GM12878 (cell line): Measurements from ENCODE around the gene ARF3. TPM values are rescaled to one million over a fixed set of nuclear protein-coding genes. Genes with fewer than 3 reads are reported as not detected.
A peak's percentile ranks its signal among the peaks of the same experiment; 100 is the strongest.

Source experiments
- ATAC-seq: fragments of 200-7000 bp; cut with Tn5 transposase; 3 replicates; pipeline ENCODE4 v1.9.1; 2020; ENCODE audit warnings: mild to moderate bottlenecking, moderate library complexity
- Bru-seq: library from RNA; stranded (reverse); fragments of 400-500 nt; gene quantifications from one replicate; lab custom pipeline; 2021; lab: Mats Ljungman, UMichigan
- BruChase-seq, 2 experiments: library from RNA; stranded (reverse); fragments of 400-500 nt; gene quantifications; one replicate each; lab custom pipeline; 2021; lab: Mats Ljungman, UMichigan
- BruUV-seq: library from RNA; stranded (reverse); fragments of 400-500 nt; replicated peaks from 2 replicates; lab custom pipeline; 2021; lab: Mats Ljungman, UMichigan
- CTCF ChIA-PET: fragments of 300-600 bp; sonication (Branson Sonifier 250); formaldehyde crosslinking; extraction: SDS; loops from one replicate; lab custom pipeline; 2021; ENCODE audit warnings: inconsistent platforms; lab: Yijun Ruan, JAX
- POLR2A ChIA-PET: fragments of 350-600 bp; formaldehyde crosslinking; extraction: SDS; loops from one replicate; lab custom pipeline; 2021; ENCODE audit warnings: inconsistent platforms; lab: Charles Lee
- RAD21 ChIA-PET: fragments of 300-600 bp; sonication (Branson Sonifier 250); formaldehyde crosslinking; loops from one replicate; lab custom pipeline; 2023; ENCODE audit warnings: antibody characterized with exemption; ENCODE audit not compliant: unreplicated experiment; lab: Charles Lee
- SMC1A ChIA-PET: fragments of 300-600 bp; sonication (Branson Sonifier 250); formaldehyde crosslinking; loops from one replicate; lab custom pipeline; 2023; ENCODE audit not compliant: unreplicated experiment, uncharacterized antibody; lab: Charles Lee
- DNase-seq: peaks from one replicate; pipeline ENCODE4 v3.0.0-alpha.2; 2011; ENCODE audit warnings: low read depth, low spot score
- FAIRE-seq: peaks from 3 replicates; lab custom pipeline; 2011; peaks lifted over from hg19 to GRCh38; lab: Jason Lieb, UNC
- H2AFZ ChIP-seq: 2 replicates; pipeline ENCODE4 v1.6.0; 2011; ENCODE audit warnings: low read depth, low read length, control low read depth; ENCODE audit not compliant: control insufficient read depth
- H3K27ac ChIP-seq: 2 replicates; pipeline ENCODE4 v1.5.1; 2011; ENCODE audit warnings: control low read depth; ENCODE audit not compliant: control insufficient read depth, insufficient read depth
- H3K27me3 ChIP-seq, 2 experiments: replicated peaks in 1 of 2; 2 replicates each; pipeline versions ENCODE4 v1.6.0 to v1.6.1; 2011; ENCODE audit warnings: low read length in 1 of 2; ENCODE audit not compliant: control insufficient read depth in 2 of 2, insufficient read depth in 2 of 2
- H3K36me3 ChIP-seq, 2 experiments: 2 replicates each; pipeline ENCODE4 v1.5.1; 2011; ENCODE audit warnings: low read length in 1 of 2; ENCODE audit not compliant: control insufficient read depth in 2 of 2, insufficient read depth in 2 of 2
- H3K4me1 ChIP-seq: 2 replicates; pipeline ENCODE4 v1.6.1; 2011; ENCODE audit warnings: mild to moderate bottlenecking, low read length, moderate library complexity, mixed read lengths; ENCODE audit not compliant: control insufficient read depth, insufficient read depth
- H3K4me2 ChIP-seq: 2 replicates; pipeline ENCODE4 v1.6.0; 2011; ENCODE audit warnings: control low read depth; ENCODE audit not compliant: control insufficient read depth, insufficient read depth
- H3K4me3 ChIP-seq: fragments of 200-600 bp; sonication (generic); 2 replicates; pipeline ENCODE4 v1.5.1; 2016
- H3K79me2 ChIP-seq: 2 replicates; pipeline ENCODE4 v1.6.0; 2011; ENCODE audit warnings: low read length; ENCODE audit not compliant: control insufficient read depth, insufficient read depth
- H3K9ac ChIP-seq: 2 replicates; pipeline ENCODE4 v1.8.0; 2011; ENCODE audit warnings: low read length, control low read depth, mixed read lengths; ENCODE audit not compliant: control insufficient read depth, insufficient read depth
- H3K9me3 ChIP-seq: replicated peaks from 3 replicates; pipeline ENCODE4 v1.5.1; 2011; ENCODE audit warnings: mild to moderate bottlenecking, low read length; ENCODE audit not compliant: control insufficient read depth, insufficient read depth
- H4K20me1 ChIP-seq: 2 replicates; pipeline ENCODE4 v1.6.0; 2011; ENCODE audit not compliant: control insufficient read depth, insufficient read depth
- BMI1 ChIP-seq: fragments of 450-650 bp; IDR thresholded peaks from 2 replicates; pipeline ENCODE4 v1.6.1; 2016; ENCODE audit warnings: mild to moderate bottlenecking, moderate library complexity, borderline replicate concordance
- CBX3 ChIP-seq: fragments of 200-600 bp; sonication (generic); IDR thresholded peaks from 2 replicates; pipeline ENCODE4 v1.6.1; 2016; ENCODE audit warnings: low read depth, borderline replicate concordance
- CEBPB ChIP-seq, 2 experiments: fragments of 150-350 bp in 1 of 2; IDR thresholded peaks; 2 replicates each; pipeline ENCODE4 v1.6.1; 2012 to 2014; ENCODE audit warnings: low read depth in 2 of 2, low read length in 2 of 2, borderline replicate concordance in 1 of 2, inconsistent platforms in 1 of 2
- CREB1 ChIP-seq: IDR thresholded peaks from 2 replicates; pipeline ENCODE4 v1.6.1; 2012; ENCODE audit warnings: low read depth, mild to moderate bottlenecking, inconsistent platforms
- E2F4 ChIP-seq: IDR thresholded peaks from 2 replicates; pipeline ENCODE4 v1.6.1; 2012; ENCODE audit warnings: low read depth, low read length, improper control_type of control experiment
- EP300 ChIP-seq, 2 experiments: fragments of 150-350 bp in 1 of 2; IDR thresholded peaks; 2 replicates each; pipeline ENCODE4 v1.6.1; 2011 to 2012; ENCODE audit warnings: low read depth in 2 of 2, low read length in 2 of 2, borderline replicate concordance in 1 of 2, improper control_type of control experiment in 1 of 2, inconsistent platforms in 1 of 2; ENCODE audit not compliant: control insufficient read depth in 1 of 2
- MYC ChIP-seq: IDR thresholded peaks from 2 replicates; pipeline ENCODE4 v1.6.1; 2011; ENCODE audit warnings: mild to moderate bottlenecking, low read length, moderate library complexity, inconsistent platforms; ENCODE audit not compliant: insufficient read depth, insufficient replicate concordance, insufficient read length, severe bottlenecking
- NRF1 ChIP-seq: conservative IDR thresholded peaks from 2 replicates; pipeline ENCODE4 v1.6.1; 2011; ENCODE audit warnings: mild to moderate bottlenecking, low read depth, low read length, improper control_type of control experiment
- PAX5 ChIP-seq: IDR thresholded peaks from 2 replicates; pipeline ENCODE4 v1.6.1; 2011; ENCODE audit warnings: low read depth, low read length, borderline replicate concordance
- PML ChIP-seq: IDR thresholded peaks from 2 replicates; pipeline ENCODE4 v1.6.1; 2012; ENCODE audit warnings: low read length, inconsistent platforms
- POLR2A ChIP-seq: IDR thresholded peaks from 2 replicates; pipeline ENCODE4 v1.6.1; 2011; ENCODE audit warnings: low read depth, mild to moderate bottlenecking, low read length
- RCOR1 ChIP-seq: conservative IDR thresholded peaks from 2 replicates; pipeline ENCODE4 v1.6.1; 2012; ENCODE audit warnings: low read depth, low read length, improper control_type of control experiment
- SIN3A ChIP-seq: IDR thresholded peaks from 2 replicates; pipeline ENCODE4 v1.6.1; 2012; ENCODE audit warnings: low read depth, low read length, improper control_type of control experiment
- SREBF2 ChIP-seq: IDR thresholded peaks from 2 replicates; pipeline ENCODE4 v1.6.1; 2012; ENCODE audit warnings: mild to moderate bottlenecking, low read length
- TAF1 ChIP-seq: IDR thresholded peaks from 2 replicates; pipeline ENCODE4 v1.6.1; 2011; ENCODE audit warnings: mild to moderate bottlenecking, low read depth, low read length, borderline replicate concordance
- ZBED1 ChIP-seq: IDR thresholded peaks from 2 replicates; pipeline ENCODE4 v1.6.1; 2016; ENCODE audit warnings: borderline replicate concordance
- WGBS: methylation state at CpG from one replicate; pipeline ENCODE4 v1.1.6; 2016; ENCODE audit warnings: low lambda C conversion rate; ENCODE audit not compliant: insufficient replicate concordance, insufficient coverage; ENCODE audit errors: missing lambda C conversion rate; 5-methylcytosine and 5-hydroxymethylcytosine counted together
- in situ Hi-C: fragments of 300-500 bp; cut with MboI; formaldehyde crosslinking; loops from 9 replicates; pipeline ENCODE4 v1.14.3; 2018; ENCODE audit warnings: mixed read lengths
- intact Hi-C: fragments of 100-400 bp; cut with micrococcal nuclease; formaldehyde crosslinking; loops from one replicate; pipeline ENCODE4 v1.14.2; 2022; ENCODE audit not compliant: unreplicated experiment
- long read RNA-seq, 2 experiments: library from polyadenylated mRNA; unstranded; transcript quantifications; one replicate each; pipeline ENCODE4 v2.0.0, GENCODE V29; 2019 to 2020
- polyA minus RNA-seq, 3 experiments: library from RNA; depleted of rRNA, polyadenylated mRNA; stranded (reverse); fragments of >200 nt; gene quantifications; 2 replicates each; pipeline ENCODE4 v1.2.3, GENCODE V29; 2011
- polyA plus RNA-seq, 11 experiments: library from polyadenylated mRNA; depleted of rRNA in 4 of 11; unstranded in 6 of 11; stranded (reverse) in 5 of 11; fragments of >200 nt; fragmentation: Nextera tagmentation in 4 of 11; fragmentation: Illumina TruSeq in 1 of 11; extraction: Ambion mirVana in 4 of 11; extraction: Trizol in 1 of 11; gene quantifications; 1 replicate in 1 of 11; 2 replicates in 10 of 11; pipeline versions ENCODE4 v1.2.1 to v1.2.3, GENCODE V29; 2011 to 2016; ENCODE audit warnings: inconsistent platforms in 2 of 11, missing spikeins in 2 of 11, low read depth in 1 of 11
- total RNA-seq, 4 experiments: library from RNA; depleted of rRNA in 3 of 4; stranded (reverse); fragments of >200 nt in 3 of 4; fragmentation: Illumina TruSeq in 1 of 4; extraction: Trizol in 1 of 4; gene quantifications; 2 replicates each; pipeline versions ENCODE4 v1.2.1 to v1.2.3, GENCODE V29; 2013 to 2021
- TF ChIP-seq, protein P1 (sequence below): IDR thresholded peaks from 2 replicates; pipeline ENCODE4 v1.6.1; 2012; ENCODE audit warnings: low read depth, low read length, improper control_type of control experiment

The ARF3 gene
- 43.5 and 44.5 TPM in 2 replicates for total RNA-seq (2013; cell fraction: nucleolus; rRNA removed)
- total RNA-seq (2014; rRNA removed) = 59.2 and 60.3 TPM in 2 replicates
- total RNA-seq (2014; rRNA removed; fragmentation: Illumina TruSeq; extraction: Trizol) = 50.3 and 50.4 TPM in 2 replicates
- total RNA-seq (2021) = 163 and 169 TPM in 2 replicates
- polyA plus RNA-seq (2011; ENCODE audit: low read depth) = 52.8 TPM
- 222 and 263 TPM in 2 replicates for polyA plus RNA-seq (2011; rRNA removed)
- 280 and 304 TPM in 2 replicates for polyA plus RNA-seq (2011; cell fraction: cytosol; rRNA removed)
- 114 and 134 TPM in 2 replicates for polyA plus RNA-seq (2011; cell fraction: nucleus; rRNA removed)
- polyA plus RNA-seq (2012) = 81.3 and 83.4 TPM in 2 replicates
- polyA plus RNA-seq (2014; fragmentation: Illumina TruSeq; extraction: Trizol) = 93.4 and 95.4 TPM in 2 replicates
- 10 to 100 TPM in 1 of 2 experiments, 1 to 10 TPM in 1; 8.7 to 13.2 TPM for polyA plus RNA-seq (2014; fragmentation: Nextera tagmentation; extraction: Ambion mirVana)
- polyA plus RNA-seq (2014; rRNA removed) = 85.6 and 94.5 TPM in 2 replicates
- polyA plus RNA-seq (2016; fragmentation: Nextera tagmentation; extraction: Ambion mirVana) = 10 to 100 TPM; 67.2 to 81.5 TPM
- 138 and 178 TPM in 2 replicates for polyA minus RNA-seq (2011; rRNA and poly(A)+ RNA removed)
- polyA minus RNA-seq (2011; cell fraction: cytosol; rRNA and poly(A)+ RNA removed) = 35.9 and 43.8 TPM in 2 replicates
- 16.8 and 38.7 TPM in 2 replicates for polyA minus RNA-seq (2011; cell fraction: nucleus; rRNA and poly(A)+ RNA removed)
- Bru-seq, nascent RNA = percentile 88 among the genes with signal in this experiment
- BruChase-seq, experiment 1, labeled RNA remaining after a 6-hour chase = percentile 100 among the genes with signal in this experiment
- percentile 99 among the genes with signal in this experiment for BruChase-seq, experiment 2, labeled RNA remaining after a 2-hour chase
- long read RNA-seq, experiment 1, full-length matches to known transcripts = 31 of 42 reads
- long read RNA-seq, experiment 1, partial matches to known transcripts = 2 of 42 reads
- long read RNA-seq, experiment 1, other reads (novel, unspliced or antisense) = 9 of 42 reads
- long read RNA-seq, experiment 2, partial matches to known transcripts = 0 of 16 reads
- long read RNA-seq, experiment 2, other reads (novel, unspliced or antisense) = 16 of 16 reads

GRCh38 chr12:48957141-48958048 lies at the start of gene ARF3:
Gene ARF3, minus strand, starts transcription at chr12:48957487. Its CDS starts 16,392 bp downstream, at chr12:48941095.
- ATAC-seq (peak; percentile 93), FAIRE-seq (no peak), DNase-seq (peak; percentile 80)
- WGBS = 2% methylated on average over 39 of the region's 58 CpGs
- peak within 1 kb of the TSS; percentile 89 for H3K4me2 ChIP-seq
- peak within 1 kb of the TSS; percentile 75 for H3K9ac ChIP-seq
- H3K27ac ChIP-seq = peak within 1 kb of the TSS; percentile 62
- ChIA-PET POLR2A (interaction anchor here (0.6 to 8.1 kb wide), 17 partner anchors 11 to 647 kb away, joined by 3 to 86 read pairs (median 5); partner anchors contain the start of genes FKBP11, KANSL2, WNT1 and WNT10B), CTCF (interaction anchor here (0.7 to 3.6 kb wide), 16 partner anchors 10 to 143 kb away, joined by 3 to 39 read pairs (median 4); partner anchors contain the start of genes DDX23, FKBP11 and WNT1), SMC1A (interaction anchor here (0.6 to 3.7 kb wide), 17 partner anchors 9 to 106 kb away, joined by 3 to 18 read pairs (median 4); partner anchors contain the start of genes RND1 and WNT10B), RAD21 (interaction anchor here (0.6 to 4.6 kb wide), 15 partner anchors 9 to 789 kb away, joined by 3 to 35 read pairs (median 4); partner anchors contain the start of genes DDX23, FKBP11, WNT1 and WNT10B)
- intact Hi-C loops (no loop called here), in situ Hi-C loops (no loop called here)
- peaks cover 44% of the 10 kb centered on the region for H3K79me2 ChIP-seq
- peak within 1 kb of the TSS; percentile 76 for H2AFZ ChIP-seq
- peak within 1 kb of the TSS; percentile 95 for H3K4me3 ChIP-seq
- H3K9me3 ChIP-seq = no peaks in the 10 kb centered on the region
- no TSS peak for BruUV-seq
- H4K20me1 ChIP-seq = no peaks in the 10 kb centered on the region
- H3K36me3 ChIP-seq = peaks cover 1 to 3% of the 10 kb centered on the region in 2 experiments; a peak in 3 of 4 replicates
- peaks cover 14% of the 10 kb centered on the region for H3K4me1 ChIP-seq
- no peaks in the 10 kb centered on the region; a peak in 1 of 4 replicates for H3K27me3 ChIP-seq
- peak; percentile 69 for TF ChIP-seq CREB1
- no peak for TF ChIP-seq NRF1
- no peak for TF ChIP-seq PML
- no peak for TF ChIP-seq E2F4
- TF ChIP-seq, protein P1, sequence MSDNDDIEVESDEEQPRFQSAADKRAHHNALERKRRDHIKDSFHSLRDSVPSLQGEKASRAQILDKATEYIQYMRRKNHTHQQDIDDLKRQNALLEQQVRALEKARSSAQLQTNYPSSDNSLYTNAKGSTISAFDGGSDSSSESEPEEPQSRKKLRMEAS = 0 out of 2 replicates have a peak, but pooled peaks have one; percentile 15
- peak; percentile 83 for TF ChIP-seq POLR2A
- no peak for TF ChIP-seq ZBED1
- TF ChIP-seq SIN3A = peak; percentile 61
- no peak for TF ChIP-seq SREBF2
- TF ChIP-seq BMI1 = peak; percentile 93
- no peak for TF ChIP-seq MYC
- TF ChIP-seq RCOR1 = peak; percentile 99
- TF ChIP-seq CEBPB (IDR thresholded peaks at IDR 0.05; ENCODE audit: borderline replicate concordance in 1 of 2, low read depth in 2 of 2, low read length in 2 of 2) = no peak
- TF ChIP-seq PAX5 = no peak
- no peak for TF ChIP-seq CBX3
- no peak for TF ChIP-seq EP300 (IDR thresholded peaks at IDR 0.05; ENCODE audit: borderline replicate concordance in 1 of 2, control insufficient read depth in 1 of 2, low read depth in 2 of 2, low read length in 2 of 2)
- peak; percentile 60; the same call in 1 of the 2 replicates for TF ChIP-seq TAF1
